Measurements from ENCODE around the gene ADAMTSL2. TPM values are rescaled to one million over a fixed set of nuclear protein-coding genes. Genes with fewer than 3 reads are reported as not detected.
A peak's percentile ranks its signal among the peaks of the same experiment; 100 is the strongest.

ADAMTSL2 gene
- total and polyA plus RNA-seq, 4 donors, result 1.8 to 18.2 (median 7.7) TPM

- TF ChIP-seq ATF3 (IDR thresholded peaks at IDR 0.05) (no peak), FOXA1 (IDR thresholded peaks at IDR 0.05) (no peak)
These were observed 71.6 kb downstream of the ADAMTSL2 start (continued) for GRCh38 chr9:133605856-133606707.

- no peaks in the 10 kb centered on the region for H3K36me3 ChIP-seq (ENCODE audit: control insufficient read depth in 4 of 4, insufficient read depth in 3 of 4, low read depth in 1 of 4, low read length in 3 of 4)
- peaks cover 0 to 2% (median 0%) of the 10 kb centered on the region in 4 donors for H3K27me3 ChIP-seq (ENCODE audit: control insufficient read depth in 4 of 4, insufficient read depth in 4 of 4, low read length in 3 of 4)
- 78% methylated on average over 8 of the region's 8 CpGs for WGBS
- H3K27ac ChIP-seq (ENCODE audit: low read depth in 1 of 2, low read length in 2 of 2), result peak overlapping the region; percentile 1 to 2
- H3K4me3 ChIP-seq (ENCODE audit: low read depth in 1 of 3, low read length in 3 of 3), result no peak overlapping the region
- DNase-seq (ENCODE audit: low spot score), result no peak
- H3K4me1 ChIP-seq (ENCODE audit: control insufficient read depth in 4 of 4, insufficient read depth in 4 of 4, low read length in 3 of 4), result peaks cover 0 to 2% (median 0%) of the 10 kb centered on the region in 4 donors
- H3K9me3 ChIP-seq (ENCODE audit: control insufficient read depth in 4 of 4, low read length in 3 of 4), result no peaks in the 10 kb centered on the region
- no peak overlapping the region for H3K9ac ChIP-seq (ENCODE audit: low read depth in 1 of 2, low read length in 2 of 2)
- TF ChIP-seq YY1 (IDR thresholded peaks at IDR 0.05), result no peak
- TF ChIP-seq HNF4A (conservative IDR thresholded peaks at IDR 0.05), result no peak
- no peak for TF ChIP-seq CTCF (IDR thresholded peaks at IDR 0.05; ENCODE audit: low read depth, low read length, missing input control)
- TF ChIP-seq FOXA2 (IDR thresholded peaks at IDR 0.05), result no peak
- TF ChIP-seq TAF1 (conservative IDR thresholded peaks at IDR 0.05), result no peak
- no peak for TF ChIP-seq FOXA1 (IDR thresholded peaks at IDR 0.05)
- TF ChIP-seq SP1 (IDR thresholded peaks at IDR 0.05), result no peak
- TF ChIP-seq EGR1 (IDR thresholded peaks at IDR 0.05; ENCODE audit: low read depth in 2 of 2), result no peak
- no peak for TF ChIP-seq RXRA (IDR thresholded peaks at IDR 0.05)
- no peak for TF ChIP-seq RAD21 (IDR thresholded peaks at IDR 0.05)
- no peak for TF ChIP-seq ATF3 (IDR thresholded peaks at IDR 0.05)
- TF ChIP-seq GABPA (IDR thresholded peaks at IDR 0.05 in 1 of 2, conservative IDR thresholded peaks at IDR 0.05 in 1 of 2), result no peak
- no peak for TF ChIP-seq REST (IDR thresholded peaks at IDR 0.05)
- TF ChIP-seq ZBTB33 (IDR thresholded peaks at IDR 0.05), result no peak
- no peak for TF ChIP-seq MAX (IDR thresholded peaks at IDR 0.05)
- TF ChIP-seq NR2F2 (IDR thresholded peaks at IDR 0.05), result no peak
- TF ChIP-seq JUND (IDR thresholded peaks at IDR 0.05), result no peak
- no peak for TF ChIP-seq HNF4G (IDR thresholded peaks at IDR 0.05)
These were observed 72.2 kb downstream of the ADAMTSL2 start for GRCh38 chr9:133606708-133607025.
